ENCODE measurements around the gene RSPH1. TPM values are rescaled to one million over a fixed set of nuclear protein-coding genes. Genes with fewer than 3 reads are reported as not detected.

Gene RSPH1
- total RNA-seq, 1 experiment from 2014 or later: 1.5 TPM

- no peak for DNase-seq (ENCODE audit: low read depth, low spot score)
- no peak overlapping the region for H3K4me2 ChIP-seq (ENCODE audit: low read length)
- ATAC-seq: peak; percentile 73
- TF ChIP-seq TCF7L2 (IDR thresholded peaks at IDR 0.05; ENCODE audit: borderline replicate concordance, extremely low read depth, insufficient read depth, insufficient read length) (no peak), RAD21 (IDR thresholded peaks at IDR 0.05; ENCODE audit: low read depth) (peak; percentile 67), CTCF (IDR thresholded peaks at IDR 0.05 in 2 of 3, conservative IDR thresholded peaks at IDR 0.05 in 1 of 3; ENCODE audit: borderline replicate concordance in 1 of 3, insufficient read depth in 1 of 3, low read depth in 2 of 3, low read length in 2 of 3) (peak; percentile 31 to 53 (median 46); a peak in 5 of 6 replicates), EZH2phosphoT487 (IDR thresholded peaks at IDR 0.05; ENCODE audit: borderline replicate concordance) (no peak)
- intact Hi-C loops (cut with micrococcal nuclease): loop anchor here (2.0 to 10.0 kb wide), 4 partner anchors 70 to 382 kb away; no protein-coding TSS in a partner anchor
- BruUV-seq (replicated peaks): no TSS peak
- H3K9me2 ChIP-seq (ENCODE audit: insufficient read depth): no peaks in the 10 kb centered on the region
- ChIA-PET CTCF (interaction anchor here (3.4 kb wide), 1 partner anchor 70 kb away, joined by 10 read pairs; no protein-coding TSS in a partner anchor), RAD21 (ENCODE audit: low non-redundant PET in 1 of 2, low total read pairs in 2 of 2, uncharacterized antibody in 2 of 2, unreplicated experiment in 2 of 2) (interaction anchor here in 1 of 2 experiments (0.9 kb wide), 1 partner anchor 70 kb away, joined by 4 read pairs; no protein-coding TSS in a partner anchor), POLR2A (no interaction called here)
- H3K9ac ChIP-seq (ENCODE audit: low read length): no peak overlapping the region
- H2AFZ ChIP-seq (ENCODE audit: low read depth, low read length, poor library complexity, severe bottlenecking): no peak overlapping the region
- H3K4me1 ChIP-seq (ENCODE audit: control insufficient read depth in 1 of 2, insufficient read depth in 2 of 2, low read length in 2 of 2): no peaks in the 10 kb centered on the region
- no peak overlapping the region for H3K4me3 ChIP-seq (replicated peaks in 1 of 2; ENCODE audit: low read depth in 1 of 2, low read length in 2 of 2)
- no peak overlapping the region for H3K27ac ChIP-seq (ENCODE audit: low read depth, low read length)
- H3K9me3 ChIP-seq (ENCODE audit: control insufficient read depth in 1 of 2, insufficient read depth in 1 of 2, low read depth in 1 of 2, low read length in 2 of 2): no peaks in the 10 kb centered on the region
- 0 out of 4 replicates have a peak, but pooled peaks cover 0 to 6% of the 10 kb centered on the region in 2 experiments for H3K36me3 ChIP-seq (ENCODE audit: control insufficient read depth in 1 of 2, insufficient read depth in 2 of 2, low read length in 2 of 2)
- H3K27me3 ChIP-seq (ENCODE audit: insufficient read depth, low read length): no peaks in the 10 kb centered on the region
- no peaks in the 10 kb centered on the region for H3K79me2 ChIP-seq (ENCODE audit: insufficient read depth, low read length)
- H4K20me1 ChIP-seq (ENCODE audit: insufficient read depth): no peaks in the 10 kb centered on the region
Measured at GRCh38 chr21:42537106-42537742, 41.2 kb upstream of the RSPH1 start.

- POLR2A ChIA-PET: no interaction called here
- Histone ChIP-seq H3K79me2 (ENCODE audit: insufficient read depth, low read length) (no peaks in the 10 kb centered on the region), H2AFZ (ENCODE audit: low read depth, low read length, poor library complexity, severe bottlenecking) (no peak overlapping the region), H3K9ac (ENCODE audit: low read length) (no peak overlapping the region), H3K27ac (ENCODE audit: low read depth, low read length) (no peak overlapping the region), H3K4me3 (replicated peaks in 1 of 2; ENCODE audit: low read depth in 1 of 2, low read length in 2 of 2) (no peak overlapping the region), H3K27me3 (ENCODE audit: insufficient read depth, low read length) (no peaks in the 10 kb centered on the region), H3K36me3 (ENCODE audit: control insufficient read depth in 1 of 2, insufficient read depth in 2 of 2, low read length in 2 of 2) (0 out of 4 replicates have a peak, but pooled peaks cover 0 to 6% of the 10 kb centered on the region in 2 experiments), H3K9me3 (ENCODE audit: control insufficient read depth in 1 of 2, insufficient read depth in 1 of 2, low read depth in 1 of 2, low read length in 2 of 2) (no peaks in the 10 kb centered on the region), H3K4me2 (ENCODE audit: low read length) (no peak overlapping the region), H4K20me1 (ENCODE audit: insufficient read depth) (no peaks in the 10 kb centered on the region), H3K4me1 (ENCODE audit: control insufficient read depth in 1 of 2, insufficient read depth in 2 of 2, low read length in 2 of 2) (no peaks in the 10 kb centered on the region), H3K9me2 (ENCODE audit: insufficient read depth) (no peaks in the 10 kb centered on the region)
- DNase-seq (ENCODE audit: low read depth, low spot score) (no peak), ATAC-seq (no peak)
- CTCF ChIA-PET: interaction anchor here (3.4 kb wide), 1 partner anchor 69 kb away, joined by 10 read pairs; no protein-coding TSS in a partner anchor
- no TSS peak for BruUV-seq (replicated peaks)
- RAD21 ChIA-PET (ENCODE audit: low non-redundant PET in 1 of 2, low total read pairs in 2 of 2, uncharacterized antibody in 2 of 2, unreplicated experiment in 2 of 2): interaction anchor here in 1 of 2 experiments (0.9 kb wide), 1 partner anchor 69 kb away, joined by 4 read pairs; no protein-coding TSS in a partner anchor
- TF ChIP-seq CEBPB (IDR thresholded peaks at IDR 0.05; ENCODE audit: low read depth): no peak
- TF ChIP-seq CTCF (IDR thresholded peaks at IDR 0.05 in 2 of 3, conservative IDR thresholded peaks at IDR 0.05 in 1 of 3; ENCODE audit: borderline replicate concordance in 1 of 3, insufficient read depth in 1 of 3, low read depth in 2 of 3, low read length in 2 of 3): no peak
- no peak for TF ChIP-seq SIN3A (IDR thresholded peaks at IDR 0.05; ENCODE audit: low read depth)
- intact Hi-C loops (cut with micrococcal nuclease): loop anchor here (2.0 to 10.0 kb wide), 4 partner anchors 70 to 382 kb away; no protein-coding TSS in a partner anchor
Measured at GRCh38 chr21:42536601-42537000, 40.6 kb upstream of the RSPH1 start.
